NCI-H748 treated with DMSO at 0.1 percent for 48 hours (cell line): ENCODE measurements around the gene KIF18B.

ENCODE experiments used
- DNase-seq: peaks from one replicate; lab custom pipeline; 2025; lab: John Stamatoyannopoulos, UW

KIF18B gene

GRCh38 chr17:44875761-44876160 lies 71.8 kb downstream of the KIF18B start:
- no peak for DNase-seq
